ENCODE data around the gene BMS1.

Gene BMS1

DNA sequence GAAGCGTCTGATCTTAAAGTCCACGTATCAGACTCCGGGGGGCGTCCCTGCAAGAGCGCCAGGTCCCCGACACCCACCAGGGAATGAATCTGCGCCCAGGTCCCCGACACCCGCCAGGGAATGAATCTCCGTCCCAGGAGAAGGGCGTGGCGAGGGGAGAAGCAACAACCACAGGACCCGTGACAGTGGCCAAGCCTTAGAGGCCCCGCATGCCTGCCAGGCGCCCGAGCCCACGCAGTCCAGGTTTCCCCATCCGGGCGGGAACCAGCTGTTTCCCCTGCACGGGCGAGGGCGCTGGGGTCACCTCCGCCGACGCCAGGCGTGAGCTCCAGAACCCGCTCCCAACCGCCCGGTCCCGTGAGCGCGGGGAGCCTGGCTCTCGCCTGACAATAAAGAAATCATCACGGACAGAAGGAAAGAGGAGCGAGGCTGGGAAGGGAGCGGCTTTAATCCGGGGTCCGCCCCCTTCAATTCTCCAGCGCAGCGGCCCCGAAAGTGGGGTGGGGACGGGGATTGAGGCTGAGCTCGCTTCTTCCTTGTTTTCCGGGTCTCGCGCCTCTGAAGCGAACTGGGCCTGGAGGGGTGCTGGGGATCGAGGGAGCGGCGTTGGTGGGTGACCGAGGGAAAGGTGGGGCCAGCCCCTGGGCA, 29.0 kb upstream of the BMS1 start:
- TF ChIP-seq, protein P1, sequence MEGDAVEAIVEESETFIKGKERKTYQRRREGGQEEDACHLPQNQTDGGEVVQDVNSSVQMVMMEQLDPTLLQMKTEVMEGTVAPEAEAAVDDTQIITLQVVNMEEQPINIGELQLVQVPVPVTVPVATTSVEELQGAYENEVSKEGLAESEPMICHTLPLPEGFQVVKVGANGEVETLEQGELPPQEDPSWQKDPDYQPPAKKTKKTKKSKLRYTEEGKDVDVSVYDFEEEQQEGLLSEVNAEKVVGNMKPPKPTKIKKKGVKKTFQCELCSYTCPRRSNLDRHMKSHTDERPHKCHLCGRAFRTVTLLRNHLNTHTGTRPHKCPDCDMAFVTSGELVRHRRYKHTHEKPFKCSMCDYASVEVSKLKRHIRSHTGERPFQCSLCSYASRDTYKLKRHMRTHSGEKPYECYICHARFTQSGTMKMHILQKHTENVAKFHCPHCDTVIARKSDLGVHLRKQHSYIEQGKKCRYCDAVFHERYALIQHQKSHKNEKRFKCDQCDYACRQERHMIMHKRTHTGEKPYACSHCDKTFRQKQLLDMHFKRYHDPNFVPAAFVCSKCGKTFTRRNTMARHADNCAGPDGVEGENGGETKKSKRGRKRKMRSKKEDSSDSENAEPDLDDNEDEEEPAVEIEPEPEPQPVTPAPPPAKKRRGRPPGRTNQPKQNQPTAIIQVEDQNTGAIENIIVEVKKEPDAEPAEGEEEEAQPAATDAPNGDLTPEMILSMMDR (IDR thresholded peaks at IDR 0.05; ENCODE audit: low read depth, low read length): no peak
- DNase-seq (ENCODE audit: extremely low read depth, low read depth): no peak

DNA sequence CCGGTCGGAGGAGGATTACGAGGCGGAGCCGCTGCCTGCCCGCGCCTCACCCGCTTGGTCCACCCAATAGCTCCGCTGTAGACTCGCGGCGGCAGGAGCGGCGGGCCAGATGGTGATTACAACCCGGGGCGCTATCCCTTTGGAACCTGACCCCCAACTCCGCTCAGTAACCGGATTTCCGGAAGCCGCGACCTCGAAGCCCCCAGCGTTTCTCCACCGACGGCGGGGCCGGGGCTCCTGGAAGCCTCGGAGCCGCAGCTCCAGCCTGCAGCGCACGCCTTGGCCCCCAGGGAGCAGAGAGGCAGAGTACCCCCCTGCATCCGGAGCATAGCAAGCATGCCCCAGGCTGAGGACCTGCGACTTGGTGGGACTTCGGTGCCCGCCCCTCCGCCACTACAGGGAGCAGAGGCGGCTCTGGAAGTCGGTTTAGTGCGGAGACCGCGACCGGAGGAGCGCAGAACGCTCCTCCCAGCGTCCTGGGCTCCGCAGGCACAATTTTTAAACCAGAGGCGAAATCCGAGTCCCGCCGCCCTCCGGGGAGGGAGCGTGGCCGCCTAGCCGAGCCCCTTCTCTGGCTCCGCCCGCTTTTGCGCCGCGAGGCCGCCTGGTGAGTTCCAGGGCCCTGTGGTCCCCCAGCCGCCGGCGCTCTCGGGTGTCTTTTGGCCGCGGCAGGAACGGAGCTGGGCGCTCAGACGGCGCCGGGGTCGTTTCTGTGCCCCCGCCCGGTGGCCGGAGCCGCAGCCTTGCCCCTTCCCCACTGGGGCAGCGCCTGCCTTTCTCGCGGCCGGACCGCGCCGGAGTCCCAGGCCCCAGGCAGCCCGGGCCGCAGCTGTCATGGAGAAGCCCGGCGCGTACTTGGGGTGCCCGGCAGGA, 28.2 kb upstream of the BMS1 start:
- DNase-seq (ENCODE audit: extremely low read depth, low read depth): no peak
- TF ChIP-seq, protein P1 (IDR thresholded peaks at IDR 0.05; ENCODE audit: low read depth, low read length): no peak

DNA sequence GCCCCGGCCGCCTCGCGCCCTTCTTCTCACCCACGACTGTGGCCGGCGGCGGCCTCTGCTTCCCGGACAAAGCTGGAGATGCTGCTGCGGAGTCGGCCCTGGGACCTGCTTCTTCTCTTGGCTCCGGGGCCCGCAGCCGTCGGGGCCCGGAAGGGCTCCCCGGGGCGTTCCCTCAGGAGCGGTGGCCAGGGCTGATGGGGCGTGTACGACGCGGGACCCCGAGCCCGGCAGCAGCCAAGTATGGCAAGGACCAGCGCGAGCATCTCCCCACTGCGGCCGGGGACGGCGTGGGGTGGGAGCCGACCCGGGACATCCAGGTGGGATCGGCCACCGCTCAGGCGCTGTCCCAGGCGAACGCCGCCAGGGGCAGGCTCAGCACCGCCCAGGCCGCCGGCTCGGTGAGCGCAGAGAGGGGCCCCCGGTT, 27.6 kb upstream of the BMS1 start:
- TF ChIP-seq, protein P1 (IDR thresholded peaks at IDR 0.05; ENCODE audit: low read depth, low read length): no peak
- DNase-seq (ENCODE audit: extremely low read depth, low read depth): no peak

DNA sequence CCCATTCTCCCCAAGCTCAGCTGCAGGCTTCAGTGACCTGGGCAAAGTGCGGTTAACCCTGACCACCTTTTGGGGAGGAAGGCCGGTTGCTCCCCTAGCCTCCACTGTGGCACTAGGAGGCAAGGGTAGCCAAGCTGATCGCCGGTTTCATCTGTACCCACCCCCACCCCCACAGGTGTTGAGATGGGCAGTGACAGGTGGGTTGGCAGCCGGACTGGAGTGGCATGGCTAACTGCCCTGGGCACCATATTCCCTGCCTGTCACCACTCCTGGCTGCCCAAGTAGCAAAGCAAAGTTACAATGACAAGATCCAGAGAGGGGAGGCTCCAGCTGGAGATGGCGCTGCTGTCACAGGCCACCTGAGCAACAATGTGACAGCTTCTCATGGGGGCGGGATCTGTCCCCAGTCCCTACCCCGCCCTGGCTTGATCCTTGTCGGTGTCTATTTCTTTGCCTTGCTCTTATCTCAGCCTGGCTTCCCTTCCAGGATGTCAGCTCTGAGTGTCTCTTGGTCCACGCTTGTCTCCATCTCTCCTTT, 27.0 kb upstream of the BMS1 start:
- no peak for DNase-seq (ENCODE audit: extremely low read depth, low read depth)
- TF ChIP-seq, protein P1 (IDR thresholded peaks at IDR 0.05; ENCODE audit: low read depth, low read length): no peak

DNA sequence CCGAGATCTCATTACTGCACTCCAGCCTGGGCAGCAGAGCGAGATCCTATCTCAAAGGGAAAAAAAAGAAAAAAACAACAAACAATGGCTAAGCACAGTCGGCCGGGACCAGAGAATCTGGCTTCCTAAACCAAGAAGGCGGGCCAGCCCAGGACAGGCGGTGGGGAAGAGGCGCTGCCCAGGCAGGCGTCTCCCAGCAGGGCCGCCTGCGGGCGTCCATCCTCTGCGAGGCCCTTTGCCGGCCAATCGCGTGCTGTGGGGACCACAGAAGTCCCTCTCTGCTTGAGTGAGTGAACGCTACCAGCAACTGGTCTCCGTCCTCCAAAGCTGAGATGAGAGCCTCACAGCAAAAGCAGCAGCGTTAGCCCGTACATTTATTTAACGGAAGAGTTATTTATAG, 14.7 kb upstream of the BMS1 start:
- no peak for DNase-seq (ENCODE audit: extremely low read depth, low read depth)
- TF ChIP-seq, protein P1 (IDR thresholded peaks at IDR 0.05; ENCODE audit: low read depth, low read length): no peak

DNA sequence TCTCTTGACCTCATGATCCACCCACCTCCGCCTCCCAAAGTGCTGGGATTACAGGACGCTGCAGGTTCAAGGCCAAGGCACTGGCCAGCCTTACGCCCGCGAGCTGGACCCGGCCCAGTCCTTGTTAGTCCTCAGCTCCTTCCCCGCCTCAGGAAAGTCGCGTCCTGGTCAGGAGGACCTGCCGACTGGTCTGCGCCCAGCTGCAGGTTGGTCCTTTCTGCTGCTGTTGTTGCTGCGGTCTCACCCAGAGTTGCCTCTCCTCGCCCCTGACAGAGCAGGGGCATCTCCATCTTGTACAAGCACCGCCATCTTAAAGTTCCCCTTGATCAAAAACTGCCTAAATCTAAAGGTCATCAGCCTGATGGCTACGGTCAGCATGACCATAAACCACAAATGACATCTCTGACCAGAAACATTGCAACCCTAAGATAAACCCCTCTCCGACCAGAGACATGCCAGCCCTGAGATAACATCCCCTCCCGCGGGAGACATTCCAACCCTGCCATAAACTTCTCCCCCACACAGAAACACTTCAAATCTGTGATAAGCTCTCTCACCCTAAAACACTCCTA, 13.9 kb upstream of the BMS1 start:
- TF ChIP-seq, protein P1 (IDR thresholded peaks at IDR 0.05; ENCODE audit: low read depth, low read length): no peak
- DNase-seq (ENCODE audit: extremely low read depth, low read depth): no peak

DNA sequence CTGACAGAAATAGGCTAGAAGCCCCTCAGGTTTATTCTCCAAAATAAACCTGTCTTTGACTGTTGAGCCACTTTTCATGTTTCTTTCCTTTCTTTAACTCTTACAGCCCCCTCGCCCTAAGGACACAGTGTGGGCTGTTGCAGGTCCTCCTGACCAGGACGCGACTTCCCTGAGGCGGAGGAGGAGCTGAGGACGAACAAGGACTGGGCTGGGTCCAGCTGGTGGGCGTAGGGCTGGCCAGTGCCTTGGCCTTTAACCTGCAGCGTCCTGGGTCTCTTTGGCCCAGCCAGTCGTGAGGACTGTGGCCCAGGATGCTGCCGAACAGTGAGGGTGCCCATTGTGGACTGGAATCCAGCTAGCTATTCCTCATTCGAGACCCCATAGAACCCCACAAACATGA, 13.4 kb upstream of the BMS1 start:
- TF ChIP-seq, protein P1 (IDR thresholded peaks at IDR 0.05; ENCODE audit: low read depth, low read length): no peak
- no peak for DNase-seq (ENCODE audit: extremely low read depth, low read depth)
